Neural crest cell (in vitro differentiated cells): Measurements from ENCODE around the gene SLC66A1. TPM values are rescaled to one million over a fixed set of nuclear protein-coding genes. Genes with fewer than 3 reads are reported as not detected.

ENCODE experiments used
- DNase-seq: peaks from one replicate; pipeline ENCODE4 v3.0.0; 2021; ENCODE audit warnings: low read depth, mixed read lengths, low spot score
- H3K27ac Mint-ChIP-seq: one replicate; pipeline ENCODE4 v1.8.0; 2021; ENCODE audit warnings: mild to moderate bottlenecking, mixed read lengths; ENCODE audit not compliant: unreplicated experiment
- H3K27me3 Mint-ChIP-seq: 2 replicates; pipeline ENCODE4 v1.8.0; 2021; ENCODE audit warnings: low read depth, mild to moderate bottlenecking, mixed read lengths
- H3K36me3 Mint-ChIP-seq: 2 replicates; pipeline ENCODE4 v1.8.0; 2021; ENCODE audit warnings: low read depth, mild to moderate bottlenecking, mixed read lengths
- H3K4me1 Mint-ChIP-seq: 2 replicates; pipeline ENCODE4 v1.8.0; 2021; ENCODE audit warnings: mixed read lengths
- H3K4me3 Mint-ChIP-seq: one replicate; pipeline ENCODE4 v1.8.0; 2021; ENCODE audit warnings: mild to moderate bottlenecking, mixed read lengths
- H3K9me3 Mint-ChIP-seq: 2 replicates; pipeline ENCODE4 v1.8.0; 2021; ENCODE audit warnings: mixed read lengths
- CTCF ChIP-seq: fragments of 200-600 bp; sonication (generic); conservative IDR thresholded peaks from 2 replicates; pipeline ENCODE4 v1.5.0; 2021; ENCODE audit warnings: antibody characterized with exemption, mild to moderate bottlenecking
- total RNA-seq: library from RNA; stranded (reverse); gene quantifications from 2 replicates; pipeline ENCODE4 v1.2.1, GENCODE V29; 2021

SLC66A1 gene
- total RNA-seq, 1 donor from 2014 or later: 27.4 TPM

GRCh38 chr1:19322481-19322880 is 10.4 kb downstream of the SLC66A1 start:
- peaks cover 8% of the 10 kb centered on the region for H3K36me3 Mint-ChIP-seq
- H3K27me3 Mint-ChIP-seq: no peaks in the 10 kb centered on the region
- H3K4me3 Mint-ChIP-seq: peak overlapping the region; percentile 31
- TF ChIP-seq CTCF: no peak
- no peaks in the 10 kb centered on the region for H3K9me3 Mint-ChIP-seq
- peak overlapping the region; percentile 57 for H3K27ac Mint-ChIP-seq
- no peaks in the 10 kb centered on the region for H3K4me1 Mint-ChIP-seq
- no peak for DNase-seq

GRCh38 chr1:19323987-19324664 is 12.0 kb downstream of the SLC66A1 start:
- no peaks in the 10 kb centered on the region for H3K4me1 Mint-ChIP-seq
- TF ChIP-seq CTCF: no peak
- no peaks in the 10 kb centered on the region for H3K27me3 Mint-ChIP-seq
- peaks cover 4% of the 10 kb centered on the region for H3K36me3 Mint-ChIP-seq
- H3K9me3 Mint-ChIP-seq: no peaks in the 10 kb centered on the region
- no peak overlapping the region for H3K27ac Mint-ChIP-seq
- no peak for DNase-seq
- H3K4me3 Mint-ChIP-seq: no peak overlapping the region

- H3K27me3 Mint-ChIP-seq: no peaks in the 10 kb centered on the region
- peaks cover 2% of the 10 kb centered on the region for H3K36me3 Mint-ChIP-seq
- no peaks in the 10 kb centered on the region for H3K9me3 Mint-ChIP-seq
- DNase-seq: no peak
- H3K4me3 Mint-ChIP-seq: no peak overlapping the region
- H3K4me1 Mint-ChIP-seq: no peaks in the 10 kb centered on the region
- H3K27ac Mint-ChIP-seq: no peak overlapping the region
- TF ChIP-seq CTCF: no peak
Observed at GRCh38 chr1:19324665-19324990, 12.5 kb downstream of the SLC66A1 start.

- Mint-ChIP-seq H3K36me3 (peaks cover 2% of the 10 kb centered on the region), H3K9me3 (no peaks in the 10 kb centered on the region), H3K4me3 (no peak overlapping the region), H3K27ac (no peak overlapping the region), H3K27me3 (no peaks in the 10 kb centered on the region), H3K4me1 (no peaks in the 10 kb centered on the region)
- no peak for TF ChIP-seq CTCF
- no peak for DNase-seq
Observed at GRCh38 chr1:19325368-19325957, 13.3 kb downstream of the SLC66A1 start.

- no peaks in the 10 kb centered on the region for H3K9me3 Mint-ChIP-seq
- TF ChIP-seq CTCF: no peak
- no peak overlapping the region for H3K4me3 Mint-ChIP-seq
- no peaks in the 10 kb centered on the region for H3K27me3 Mint-ChIP-seq
- no peak overlapping the region for H3K27ac Mint-ChIP-seq
- no peaks in the 10 kb centered on the region for H3K4me1 Mint-ChIP-seq
- peaks cover 2% of the 10 kb centered on the region for H3K36me3 Mint-ChIP-seq
- no peak for DNase-seq
Observed at GRCh38 chr1:19325958-19326747, 14.0 kb downstream of the SLC66A1 start.
